Stimulated activated CD8-positive, alpha-beta memory T cell treated with anti-CD3 and anti-CD28 coated beads, Interleukin-2, amount 100 ng/mL, for 48 hours (primary cell): ENCODE results near the gene OLFM1.
"Not testable (repeated sequence)": the region's sequence is repeated elsewhere in the genome, so short reads cannot be mapped to it uniquely, and the experiment has no call there.

Experiments
- DNase-seq, 2 donors: peaks; one replicate each; pipeline ENCODE4 v3.0.0-alpha.2; 2020; ENCODE audit warnings: low read depth in 2 of 2

Gene OLFM1

DNA sequence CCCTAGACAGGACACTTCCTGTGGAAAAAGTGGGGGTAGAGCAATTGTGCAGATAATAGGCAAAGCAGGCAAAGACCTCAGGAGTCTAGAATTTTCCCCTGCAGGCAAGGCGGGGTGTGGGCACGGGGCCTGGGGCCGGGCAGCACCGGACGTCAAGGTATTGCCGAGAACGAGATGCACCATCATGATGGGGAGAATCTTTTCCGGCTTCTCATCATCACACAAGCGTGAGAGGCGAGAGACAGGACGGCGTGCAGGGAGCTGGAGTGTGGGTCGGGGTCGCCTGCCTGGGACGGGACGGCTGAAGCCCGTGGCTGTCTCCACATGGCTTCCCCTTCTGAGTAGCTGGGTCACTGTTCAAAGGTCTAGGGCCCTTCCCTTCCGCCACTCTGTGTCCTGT lies 44.5 kb downstream of the OLFM1 start:
- no peak for DNase-seq

DNA sequence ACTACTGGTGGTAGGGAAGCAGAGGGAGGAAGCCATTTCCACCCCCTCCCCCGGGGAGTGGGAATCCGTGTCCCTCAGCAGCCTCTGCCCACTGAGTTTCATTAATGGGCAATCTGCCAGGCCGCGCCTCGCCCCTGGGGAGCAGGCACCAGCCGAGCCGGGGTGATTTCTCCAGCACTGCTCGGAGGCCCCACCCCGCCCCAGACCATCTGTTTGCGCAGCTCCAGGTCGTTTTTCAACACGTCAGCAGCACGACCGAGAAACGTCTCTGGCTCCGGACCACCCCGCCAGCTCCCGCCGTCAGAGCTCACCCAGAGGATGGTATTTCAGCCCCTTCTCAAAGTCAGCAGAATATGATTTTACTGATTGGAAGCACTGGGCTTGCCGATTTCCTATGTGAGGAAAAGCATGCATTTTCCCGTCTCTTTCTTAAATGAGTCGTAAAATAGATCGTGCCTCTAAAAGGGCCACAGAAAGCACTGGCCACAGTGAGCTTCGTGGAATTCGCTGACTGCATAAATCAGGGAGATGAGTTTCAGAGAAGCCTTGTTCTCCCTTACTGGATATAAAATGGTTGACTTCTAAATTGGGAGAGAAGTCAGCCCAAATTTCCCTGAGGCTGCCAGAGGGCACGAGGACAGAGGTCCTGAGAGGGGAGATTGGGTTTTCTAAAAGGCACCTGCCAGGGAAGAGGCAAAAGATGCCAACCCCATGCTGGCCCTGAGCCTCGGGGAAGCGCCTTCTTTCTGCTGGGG lies 47.0 kb downstream of the OLFM1 start:
- DNase-seq, result no peak

DNA sequence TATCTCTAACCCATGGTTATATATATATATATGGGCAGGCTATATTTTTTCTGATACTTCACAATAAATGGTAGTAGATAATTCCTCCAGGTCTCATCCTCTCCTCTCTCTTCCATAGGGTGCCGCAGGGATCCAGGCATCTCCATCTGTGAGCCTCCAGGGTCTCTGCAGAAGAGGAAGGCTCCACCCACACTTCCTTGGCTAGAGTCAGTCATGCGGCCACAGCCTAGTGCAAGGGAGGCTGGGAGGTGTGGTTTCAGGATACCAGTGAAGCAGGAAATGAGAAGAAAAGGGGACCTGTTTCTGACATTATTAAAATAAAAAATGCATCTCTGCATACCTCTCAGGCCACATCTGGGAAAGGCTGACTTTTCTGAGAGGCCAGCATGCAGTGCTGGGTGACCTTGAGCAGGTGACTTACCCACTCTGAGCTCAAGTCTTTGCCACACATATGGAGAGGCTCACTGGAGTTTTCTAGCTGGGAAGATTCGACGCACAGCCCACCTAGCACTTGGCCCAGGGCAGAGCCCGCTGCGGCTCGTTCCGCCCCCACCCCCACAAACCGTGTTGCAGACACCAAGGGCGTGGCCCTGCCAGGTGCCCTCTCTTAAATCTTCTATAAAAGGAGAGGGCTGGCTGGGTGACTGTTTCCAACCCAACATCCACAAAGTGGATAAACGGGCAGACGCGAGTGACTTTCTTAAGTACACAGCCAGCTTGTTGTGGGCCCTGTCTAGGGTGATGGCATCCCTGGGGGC lies 47.9 kb downstream of the OLFM1 start:
- DNase-seq, result no peak

DNA sequence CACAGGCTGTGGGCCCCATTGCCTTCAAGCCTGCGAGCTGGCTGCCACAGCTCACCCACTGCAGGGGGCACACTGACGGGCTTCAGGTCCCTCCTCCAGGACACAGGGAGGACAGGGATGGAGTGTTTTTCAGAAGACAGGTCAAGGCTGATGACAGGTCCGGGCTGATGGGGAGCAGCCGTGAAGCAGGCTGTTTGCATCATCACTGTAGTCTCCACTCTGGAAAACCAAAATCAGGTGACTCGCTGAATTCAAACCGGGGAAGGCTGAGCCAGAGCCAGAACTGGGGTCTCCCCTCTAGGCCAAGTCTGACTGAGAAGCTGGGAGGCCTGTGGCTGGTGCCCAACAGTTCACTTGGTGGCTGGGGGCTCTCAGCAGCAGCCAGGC lies 48.5 kb downstream of the OLFM1 start:
- DNase-seq, result no peak

DNA sequence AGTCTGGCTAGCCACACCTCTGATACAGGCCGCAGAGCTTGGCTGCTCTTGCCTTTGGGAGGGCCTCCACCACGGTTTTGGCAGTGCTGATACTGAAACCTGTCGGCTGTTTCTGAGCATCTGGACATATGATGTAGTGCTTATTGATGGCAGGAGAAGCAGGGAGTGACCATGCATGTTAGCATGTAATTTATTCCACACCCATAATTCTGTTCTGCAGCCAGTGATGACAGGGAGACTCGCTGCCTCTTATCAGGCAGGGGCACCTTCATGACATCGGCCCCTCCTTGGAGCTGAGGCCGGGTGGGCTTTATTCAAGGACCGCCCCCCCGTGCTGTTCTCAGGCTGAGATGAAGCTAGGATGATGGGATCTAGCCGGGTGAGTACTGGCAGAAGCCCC lies 49.0 kb downstream of the OLFM1 start:
- no peak for DNase-seq

DNA sequence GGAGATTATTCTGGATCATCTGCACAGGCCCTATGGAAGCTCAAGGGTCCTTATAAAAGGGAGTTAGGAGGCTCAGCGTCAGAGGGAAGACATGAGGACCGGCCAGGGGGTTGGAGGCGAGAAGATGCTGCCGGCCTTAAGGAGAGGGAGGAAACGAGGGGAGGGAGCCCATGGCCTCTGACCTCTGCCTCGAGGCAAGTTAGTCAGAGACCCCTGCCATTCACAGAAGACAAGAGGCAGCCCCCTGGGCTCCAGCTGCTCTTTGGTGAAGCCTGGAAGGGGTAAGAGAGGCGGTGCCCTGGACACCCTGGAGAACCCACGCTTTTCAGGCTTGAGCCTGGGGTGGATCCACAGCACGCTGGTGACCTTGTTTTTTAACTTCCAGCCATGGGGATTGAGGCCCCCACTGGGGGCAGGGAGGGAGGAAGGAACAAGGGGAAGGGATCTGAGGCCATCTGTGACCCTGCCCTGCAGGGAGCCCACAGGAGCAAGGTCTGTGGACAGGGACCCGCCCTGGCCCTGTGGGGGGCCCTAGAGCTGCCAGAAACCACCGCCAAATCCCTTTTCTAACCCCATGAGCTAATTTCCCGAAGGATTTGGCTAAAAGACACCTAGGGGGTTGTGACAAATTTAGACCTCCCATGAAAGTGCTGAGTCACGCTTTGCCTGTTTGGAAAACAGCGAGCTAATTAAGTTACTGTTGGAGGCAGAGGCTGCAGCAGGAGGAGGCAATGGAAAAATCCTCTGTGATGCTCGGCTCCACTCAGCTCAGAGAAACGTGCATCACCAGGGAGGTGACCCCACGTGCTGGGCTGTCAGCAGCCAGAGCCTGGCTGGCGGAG lies 49.7 kb downstream of the OLFM1 start:
- no peak for DNase-seq

DNA sequence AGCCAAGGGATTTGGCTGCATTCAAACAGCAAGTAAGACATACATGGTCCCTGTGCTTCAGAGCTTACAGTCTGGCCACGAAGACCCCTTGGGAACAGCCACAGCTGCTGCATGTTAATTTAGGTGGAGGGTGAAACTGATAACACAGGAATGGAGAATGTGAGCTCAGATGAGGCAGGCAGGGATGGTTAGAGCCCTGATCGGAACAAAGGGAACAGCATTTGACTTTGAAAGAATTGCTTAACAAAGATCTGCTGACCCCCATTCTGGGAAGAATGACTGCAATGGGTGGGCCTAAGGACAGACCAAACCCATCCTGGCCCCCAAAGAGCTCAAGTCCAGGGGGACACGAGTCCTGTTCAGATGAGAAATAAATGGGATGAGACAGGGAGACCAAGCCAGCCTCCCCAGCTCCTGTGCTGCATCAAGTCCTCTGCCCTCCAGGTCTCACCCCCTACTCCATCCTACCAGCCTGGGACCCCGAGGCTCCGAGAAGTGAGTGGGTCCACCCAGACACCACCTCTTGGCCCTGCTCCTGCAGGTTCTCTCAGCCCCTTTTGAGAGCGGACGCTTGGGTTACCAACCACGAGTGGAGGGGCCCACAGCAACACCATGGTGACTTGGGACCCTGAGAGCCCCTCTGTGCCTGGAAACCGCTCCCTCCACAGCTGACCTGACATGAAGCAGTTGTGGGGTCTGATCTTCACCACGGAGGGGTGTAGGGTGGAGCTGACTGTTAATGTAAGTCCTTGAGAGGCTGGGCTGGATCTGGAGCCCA lies 50.8 kb downstream of the OLFM1 start:
- DNase-seq, result no peak

DNA sequence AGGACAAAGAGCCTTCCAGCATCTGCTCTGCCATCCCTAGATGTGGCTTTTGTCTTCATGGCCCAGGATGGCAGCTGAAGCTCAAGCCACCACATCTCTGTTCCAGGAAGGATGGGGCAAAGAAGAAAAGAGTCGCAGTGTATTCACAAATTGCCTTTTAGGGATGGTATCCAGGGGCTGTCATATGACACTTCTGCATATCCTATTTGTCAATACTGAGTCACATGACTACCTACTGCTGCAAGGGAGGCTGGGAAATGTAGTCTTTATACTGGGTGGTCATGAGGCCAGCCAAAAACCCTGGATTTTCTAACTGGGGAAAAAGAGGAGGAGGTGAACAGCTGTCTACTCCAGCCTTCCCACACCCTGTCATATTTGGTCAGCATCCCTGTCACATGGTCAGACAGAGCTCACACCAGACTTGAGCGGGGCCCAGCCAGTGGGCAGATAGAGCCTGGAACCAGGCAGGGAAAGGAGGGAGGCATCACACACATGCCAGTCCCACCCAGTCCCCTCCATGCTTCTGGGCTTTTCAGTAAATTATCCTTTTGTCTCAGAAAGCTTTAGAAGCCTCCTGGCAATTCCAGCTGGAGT lies 52.0 kb downstream of the OLFM1 start:
- no peak for DNase-seq

DNA sequence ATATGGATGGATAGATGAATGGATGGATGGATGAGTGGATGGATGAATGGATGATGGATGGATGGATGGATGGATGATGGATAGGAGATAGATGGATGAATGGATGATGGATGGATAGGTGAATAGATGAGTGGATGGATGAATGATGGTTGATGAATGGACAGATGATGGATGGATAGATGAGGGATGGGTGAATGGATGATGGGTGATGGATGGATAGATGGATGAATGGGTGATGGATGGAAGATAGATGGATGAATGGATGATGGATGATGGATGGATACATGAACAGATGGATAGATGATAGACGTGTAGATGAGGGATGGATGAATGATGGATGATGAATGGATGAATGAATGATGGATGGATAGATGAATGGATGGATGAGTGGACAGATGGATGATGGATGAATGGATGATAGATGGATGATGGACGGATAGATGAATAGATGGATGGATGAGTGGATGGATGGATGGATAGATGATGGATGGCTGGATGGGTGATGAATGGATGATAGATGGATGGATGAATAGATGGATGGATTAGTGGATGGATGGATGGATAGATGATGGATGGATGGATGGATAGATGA lies 53.8 kb downstream of the OLFM1 start:
- no peak for DNase-seq

DNA sequence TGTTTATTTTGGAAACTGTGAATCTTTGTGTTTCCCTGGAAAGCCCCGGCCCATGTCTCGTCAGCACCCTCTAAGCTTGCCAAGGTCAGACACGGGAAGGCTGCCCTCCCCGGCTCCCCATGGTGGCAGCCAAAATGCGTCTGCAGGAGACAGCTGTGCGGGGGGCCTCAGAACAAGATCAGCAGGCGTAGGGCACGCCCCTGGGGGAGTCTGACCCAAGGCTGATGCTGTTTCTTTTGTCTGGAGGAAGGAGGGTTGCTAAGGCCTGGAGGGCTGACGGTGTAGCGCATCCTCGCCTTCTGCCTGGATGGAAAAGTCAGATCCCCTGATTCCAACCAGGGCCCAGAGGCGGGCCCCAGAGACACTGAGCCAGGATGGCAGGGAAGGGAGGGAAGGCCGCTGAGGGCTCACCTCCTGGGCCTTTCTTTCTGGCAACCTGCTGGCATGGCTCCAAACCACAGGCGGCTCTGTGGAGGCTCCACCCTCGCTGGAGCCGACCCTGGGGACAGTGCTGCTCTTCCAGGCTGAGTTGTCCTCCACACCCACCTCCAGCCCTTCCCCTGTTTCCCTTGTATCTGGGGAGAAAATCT lies 57.2 kb downstream of the OLFM1 start:
- no peak for DNase-seq

DNA sequence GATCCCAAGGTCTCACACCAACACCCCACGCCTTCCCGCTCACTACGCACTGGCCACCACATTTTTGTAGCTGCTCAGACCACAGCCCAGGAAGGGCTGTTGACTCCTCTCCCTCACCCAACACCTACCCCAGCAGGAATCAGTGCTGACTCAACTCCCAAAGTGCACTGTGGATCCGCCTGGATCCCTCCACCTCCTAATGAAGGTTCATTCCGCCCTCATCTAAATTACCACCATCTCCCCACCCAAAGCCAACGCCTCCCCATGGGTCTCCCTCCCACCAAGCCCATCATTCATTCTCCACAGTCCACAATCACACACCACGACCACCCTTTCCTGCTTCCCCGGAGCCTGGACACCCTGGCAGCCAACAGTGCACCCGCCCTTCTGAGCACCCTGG lies 57.8 kb downstream of the OLFM1 start:
- no peak for DNase-seq

DNA sequence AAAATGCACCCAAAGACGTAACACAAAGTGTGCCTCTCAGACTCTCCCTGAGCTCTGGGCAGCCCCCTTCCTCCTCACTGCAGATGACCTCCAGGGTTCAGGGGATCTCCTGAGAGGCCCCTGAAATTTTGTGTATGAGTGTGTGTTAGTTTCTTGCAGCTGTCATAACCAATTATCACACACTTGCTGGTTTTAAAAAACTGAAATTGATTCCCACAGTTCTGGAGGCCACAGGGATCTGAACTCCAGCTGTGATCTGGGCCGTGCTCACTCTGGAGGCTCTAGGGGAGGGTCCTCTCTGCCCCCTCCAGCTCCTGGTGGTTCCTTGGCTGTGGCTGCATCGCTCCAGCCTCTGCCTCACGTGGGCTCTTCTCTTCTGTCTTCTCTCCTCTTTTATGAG lies 58.8 kb downstream of the OLFM1 start:
- no peak for DNase-seq

DNA sequence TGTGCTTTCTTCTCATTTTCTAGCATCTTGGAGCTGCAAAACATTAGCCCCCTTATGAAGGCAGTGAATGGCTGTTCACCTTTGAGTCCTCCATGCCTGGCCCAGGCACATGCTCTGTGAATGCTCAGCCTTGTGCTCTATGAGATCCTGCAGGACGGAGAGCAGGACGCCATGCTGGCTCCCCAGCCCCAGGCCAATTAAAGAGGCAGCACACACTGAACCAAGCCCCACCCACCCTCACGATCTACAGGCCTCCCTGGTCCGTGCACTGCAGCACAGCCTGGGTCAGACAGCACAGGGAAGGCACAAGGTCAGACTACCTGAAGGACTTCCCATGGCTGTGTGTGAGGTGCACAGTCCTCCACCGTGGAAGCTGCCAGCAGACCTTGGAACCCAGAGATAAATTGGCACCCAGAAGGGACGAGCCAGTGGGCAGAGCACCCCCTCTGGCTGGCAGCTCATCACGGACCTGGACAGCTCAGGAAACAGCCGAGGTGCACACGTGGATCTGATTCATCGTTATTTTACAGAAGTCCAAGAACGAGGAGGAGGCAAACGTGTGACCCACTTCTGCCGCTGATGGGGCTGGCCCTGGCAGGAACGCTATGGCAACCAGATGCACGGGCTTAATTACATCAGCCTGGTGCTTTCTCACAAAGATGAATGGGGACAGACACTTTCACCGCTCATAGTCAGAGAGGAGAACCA lies 59.5 kb downstream of the OLFM1 start:
- no peak for DNase-seq

DNA sequence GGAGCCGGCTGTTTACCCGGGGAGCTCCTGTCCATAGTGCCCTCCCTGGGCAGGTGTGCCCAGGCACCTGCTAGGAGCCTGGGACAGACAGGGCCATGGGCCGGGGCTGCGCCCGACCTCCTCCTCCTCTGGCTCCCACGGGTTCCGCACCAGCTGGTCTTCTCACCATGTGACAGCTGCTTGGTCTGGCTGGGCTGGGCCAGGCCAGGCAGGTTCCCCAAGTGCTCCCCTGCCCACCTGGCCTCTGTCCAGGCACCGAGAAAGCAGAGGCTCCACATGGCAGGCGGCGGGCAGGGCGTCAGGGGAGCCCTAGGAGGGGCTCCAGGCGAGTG lies 60.0 kb downstream of the OLFM1 start:
- no peak for DNase-seq

DNA sequence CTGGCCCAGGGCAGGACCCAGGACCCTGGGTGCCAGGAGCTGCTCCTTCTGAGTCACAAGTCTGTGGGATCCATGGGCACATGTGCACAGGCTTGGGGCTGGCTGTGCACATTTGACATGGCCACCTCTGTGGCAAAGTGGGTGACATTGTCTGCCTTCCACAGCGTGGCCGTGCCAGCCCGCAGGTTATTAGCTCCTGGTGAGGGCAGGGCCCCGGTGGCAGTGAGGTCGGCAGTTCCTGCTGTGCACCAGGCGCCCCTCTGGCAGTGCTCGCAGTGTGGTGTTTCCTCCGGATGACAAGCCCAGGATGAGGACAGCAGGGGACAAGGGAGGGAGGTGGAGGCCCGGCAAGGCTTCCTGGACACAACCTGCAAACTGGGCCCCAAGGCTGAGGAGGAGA lies 60.5 kb downstream of the OLFM1 start:
- no peak for DNase-seq

DNA sequence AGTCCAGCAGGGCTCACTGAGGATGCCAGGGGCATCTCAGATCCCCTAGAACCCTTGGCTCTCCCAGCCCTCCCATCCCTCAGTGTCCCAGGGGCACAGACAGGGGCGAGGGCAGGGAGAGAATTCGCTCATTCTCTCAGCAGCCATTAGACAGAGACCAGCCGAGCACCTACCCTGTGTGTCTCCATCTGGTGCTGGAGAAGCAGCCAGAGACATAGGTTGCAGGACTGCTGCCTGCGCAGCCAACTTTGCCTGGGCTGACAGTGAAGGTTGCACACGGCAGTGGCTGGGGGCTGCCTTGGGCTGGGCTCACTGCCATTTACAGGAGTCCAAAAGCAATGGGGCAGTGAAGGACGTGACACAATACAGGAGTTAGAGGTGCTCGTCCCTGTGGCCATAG lies 60.9 kb downstream of the OLFM1 start:
- no peak for DNase-seq

DNA sequence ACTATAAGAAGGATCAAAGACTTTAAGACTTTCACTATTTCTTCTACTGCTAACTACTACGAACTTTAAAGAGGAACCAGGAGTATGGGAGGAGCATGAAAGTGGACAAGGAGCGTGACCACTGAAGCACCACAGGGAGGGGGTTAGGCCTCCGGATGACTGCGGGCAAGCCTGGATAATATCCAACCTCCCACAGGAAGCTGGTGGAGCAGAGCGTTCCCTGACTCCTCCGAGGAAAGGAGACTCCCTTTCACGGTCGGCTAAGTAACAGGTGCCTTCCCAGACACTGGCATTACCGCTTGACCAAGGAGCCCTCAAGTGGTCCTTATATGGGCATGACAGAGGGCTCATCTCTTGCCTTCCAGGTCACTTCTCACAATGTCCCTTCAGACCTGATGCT lies 62.4 kb downstream of the OLFM1 start:
- not testable (repeated sequence) for DNase-seq

DNA sequence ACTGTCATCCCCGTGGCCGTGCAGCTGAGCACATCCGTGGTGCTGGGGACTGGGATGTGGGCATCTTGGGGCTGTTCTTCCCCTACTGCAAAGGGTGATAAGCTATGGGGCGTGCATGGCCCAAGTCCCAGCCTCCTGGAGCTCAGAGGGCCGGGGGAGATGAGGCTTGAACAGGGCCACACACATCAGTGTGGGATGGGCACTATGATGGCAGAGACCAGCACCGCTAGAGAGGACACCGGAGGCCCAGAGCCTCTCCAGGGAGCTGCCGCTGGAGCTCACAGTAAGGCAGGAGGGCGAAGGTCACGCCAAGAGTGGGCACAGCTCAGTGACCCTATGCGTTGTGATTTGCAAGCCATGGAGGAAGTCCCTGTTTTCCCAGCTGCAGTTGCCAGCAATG lies 63.5 kb downstream of the OLFM1 start:
- DNase-seq, result no peak

DNA sequence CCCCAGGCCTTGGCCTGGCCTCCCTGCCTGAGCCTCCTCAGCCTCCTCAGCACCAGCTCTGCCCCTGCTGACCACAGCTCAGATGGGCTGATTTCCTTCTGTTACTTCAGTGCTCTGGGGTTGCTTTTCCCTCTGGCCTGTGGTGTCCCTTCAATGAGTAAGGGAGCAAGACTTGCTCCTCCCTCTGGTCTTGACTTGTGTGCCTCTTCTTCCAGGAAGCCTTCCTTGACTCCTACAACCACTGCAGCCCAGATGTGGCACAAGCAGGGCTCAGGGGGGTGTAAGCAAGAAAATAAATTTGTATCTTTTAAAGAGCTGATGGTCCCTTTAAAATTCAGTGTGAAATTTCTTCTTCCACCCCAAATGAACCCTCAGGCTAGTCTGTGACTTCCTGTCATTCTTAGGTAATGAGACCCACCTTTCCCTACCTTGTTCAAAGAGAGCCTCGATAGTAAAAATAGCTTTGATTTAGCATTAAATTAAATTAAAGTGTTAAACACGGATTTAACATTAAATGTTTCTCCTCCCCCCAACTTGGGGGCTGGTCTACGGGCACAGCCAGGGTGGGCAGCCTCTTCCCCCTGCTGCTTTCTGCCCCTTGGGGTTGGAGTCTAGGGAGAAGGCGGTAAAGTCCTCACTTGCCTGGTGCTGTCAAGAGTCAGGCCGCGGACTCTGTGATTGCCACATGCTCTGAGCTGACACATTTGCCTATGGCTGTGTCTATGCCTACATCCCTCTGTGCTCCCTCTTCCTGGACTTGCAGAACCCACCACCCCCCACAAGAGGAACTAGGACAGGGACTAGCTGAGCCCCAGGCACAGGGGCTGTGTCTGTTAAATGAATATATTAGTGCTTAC lies 64.5 kb downstream of the OLFM1 start:
- no peak for DNase-seq
